ENCODE results near the gene TNRC6B.

Gene TNRC6B

GRCh38 chr22:40240686-40241085 lies 63.0 kb downstream of the TNRC6B start:
- DNase-seq (ENCODE audit: low read depth in 2 of 2) = no peak

GRCh38 chr22:40241200-40241763 lies 63.6 kb downstream of the TNRC6B start:
- DNase-seq (ENCODE audit: low read depth in 2 of 2) = peak in 1 of 2 donors; percentile 18

- DNase-seq (ENCODE audit: low read depth in 2 of 2) = no peak
These were observed 66.2 kb downstream of the TNRC6B start for GRCh38 chr22:40243891-40244290.

- no peak for DNase-seq (ENCODE audit: low read depth in 2 of 2)
These were observed 66.9 kb downstream of the TNRC6B start for GRCh38 chr22:40244586-40244985.

- DNase-seq (ENCODE audit: low read depth in 2 of 2) = peak; percentile 48 to 50
These were observed 70.3 kb downstream of the TNRC6B start for GRCh38 chr22:40247976-40248375.

- DNase-seq (ENCODE audit: low read depth in 2 of 2) = no peak
These were observed 71.6 kb downstream of the TNRC6B start for GRCh38 chr22:40249286-40249685.

- DNase-seq (ENCODE audit: low read depth in 2 of 2) = no peak
These were observed 72.9 kb downstream of the TNRC6B start for GRCh38 chr22:40250608-40251007.

- no peak for DNase-seq (ENCODE audit: low read depth in 2 of 2)
These were observed 73.4 kb downstream of the TNRC6B start for GRCh38 chr22:40251106-40251505.

- no peak for DNase-seq (ENCODE audit: low read depth in 2 of 2)
These were observed 74.4 kb downstream of the TNRC6B start for GRCh38 chr22:40252146-40252545.

- DNase-seq (ENCODE audit: low read depth in 2 of 2) = no peak
These were observed 78.8 kb downstream of the TNRC6B start for GRCh38 chr22:40256516-40256915.

GRCh38 chr22:40258017-40258416 lies 80.3 kb downstream of the TNRC6B start:
- DNase-seq (ENCODE audit: low read depth in 2 of 2) = no peak

GRCh38 chr22:40258501-40258915 lies 80.8 kb downstream of the TNRC6B start:
- no peak for DNase-seq (ENCODE audit: low read depth in 2 of 2)

GRCh38 chr22:40261783-40262182 lies 84.1 kb downstream of the TNRC6B start:
- DNase-seq (ENCODE audit: low read depth in 2 of 2) = no peak

- DNase-seq (ENCODE audit: low read depth in 2 of 2) = no peak
These were observed 85.5 kb downstream of the TNRC6B start for GRCh38 chr22:40263191-40263590.

- DNase-seq (ENCODE audit: low read depth in 2 of 2) = no peak
These were observed 88.1 kb downstream of the TNRC6B start for GRCh38 chr22:40265783-40266182.

- no peak for DNase-seq (ENCODE audit: low read depth in 2 of 2)
These were observed 92.3 kb downstream of the TNRC6B start for GRCh38 chr22:40270031-40270430.

- no peak for DNase-seq (ENCODE audit: low read depth in 2 of 2)
These were observed 93.1 kb downstream of the TNRC6B start for GRCh38 chr22:40270748-40271373.

GRCh38 chr22:40271440-40271839 lies 93.7 kb downstream of the TNRC6B start:
- no peak for DNase-seq (ENCODE audit: low read depth in 2 of 2)

- no peak for DNase-seq (ENCODE audit: low read depth in 2 of 2)
These were observed 95.6 kb downstream of the TNRC6B start for GRCh38 chr22:40273319-40273718.

GRCh38 chr22:40276996-40277823 lies 99.5 kb downstream of the TNRC6B start:
- no peak for DNase-seq (ENCODE audit: low read depth in 2 of 2)

- no peak for DNase-seq (ENCODE audit: low read depth in 2 of 2)
These were observed 101.3 kb downstream of the TNRC6B start for GRCh38 chr22:40279017-40279416.

GRCh38 chr22:40281717-40282116 lies 104.0 kb downstream of the TNRC6B start:
- no peak for DNase-seq (ENCODE audit: low read depth in 2 of 2)

GRCh38 chr22:40285513-40285912 lies 107.8 kb downstream of the TNRC6B start:
- no peak for DNase-seq (ENCODE audit: low read depth in 2 of 2)

Data from stimulated activated CD8-positive, alpha-beta memory T cell treated with anti-CD3 and anti-CD28 coated beads, Interleukin-7, amount 100 ng/mL, for 4 hours (primary cell).